ENCODE measurements around the gene PARK7.

GRCh38 chr1:8013800-8014199, 52.3 kb downstream of the PARK7 start:
- TF ChIP-seq CTCF (conservative IDR thresholded peaks at IDR 0.05 in 1 of 2, IDR thresholded peaks at IDR 0.05 in 1 of 2; ENCODE audit: extremely low read depth in 1 of 2, insufficient read depth in 1 of 2, low read depth in 1 of 2, low read length in 2 of 2) (no peak), EZH2 (IDR thresholded peaks at IDR 0.05; ENCODE audit: borderline replicate concordance, low read length) (no peak)
